Trophoblast cell (in vitro differentiated cells and primary cell): Measurements from ENCODE around the gene PRKAB2.

Source experiments
- DNase-seq, 2 donors: peaks; one replicate each; pipeline ENCODE4 v3.0.0-alpha.2; 2016
- H2AFZ ChIP-seq: 2 replicates; pipeline ENCODE4 v1.6.1; 2013; ENCODE audit warnings: low read length, moderate library complexity, mild to moderate bottlenecking; ENCODE audit not compliant: insufficient read depth, poor library complexity
- H2AK5ac ChIP-seq: 2 replicates; pipeline ENCODE4 v1.6.1; 2013; ENCODE audit warnings: mild to moderate bottlenecking, low read length
- H2BK120ac ChIP-seq: 2 replicates; pipeline ENCODE4 v1.6.1; 2013; ENCODE audit warnings: low read length, mild to moderate bottlenecking, moderate library complexity; ENCODE audit not compliant: insufficient read depth, poor library complexity
- H2BK12ac ChIP-seq: 2 replicates; pipeline ENCODE4 v1.6.1; 2013; ENCODE audit warnings: mild to moderate bottlenecking, low read length, moderate library complexity
- H2BK5ac ChIP-seq: 2 replicates; pipeline ENCODE4 v1.6.1; 2013; ENCODE audit warnings: low read length, low read depth, moderate library complexity, mild to moderate bottlenecking; ENCODE audit not compliant: poor library complexity
- H3K14ac ChIP-seq: 2 replicates; pipeline ENCODE4 v1.6.1; 2013; ENCODE audit warnings: mild to moderate bottlenecking, low read length
- H3K18ac ChIP-seq: 2 replicates; pipeline ENCODE4 v1.6.1; 2013; ENCODE audit warnings: mild to moderate bottlenecking, low read length
- H3K23ac ChIP-seq: 2 replicates; pipeline ENCODE4 v1.6.1; 2013; ENCODE audit warnings: low read length
- H3K27ac ChIP-seq: 2 replicates; pipeline ENCODE4 v1.5.1; 2013; ENCODE audit warnings: low read depth, mild to moderate bottlenecking, inconsistent platforms, low read length, moderate library complexity
- H3K27me3 ChIP-seq: 2 replicates; pipeline ENCODE4 v1.6.1; 2013; ENCODE audit warnings: inconsistent platforms, mild to moderate bottlenecking, low read length, moderate library complexity; ENCODE audit not compliant: insufficient read depth
- H3K36me3 ChIP-seq, 2 experiments: 1 replicate in 1 of 2; 2 replicates in 1 of 2; pipeline ENCODE4 v1.6.1; 2013; ENCODE audit warnings: low read length in 2 of 2, mild to moderate bottlenecking in 2 of 2, moderate library complexity in 1 of 2; ENCODE audit not compliant: insufficient read depth in 2 of 2, control insufficient read depth in 1 of 2
- H3K4ac ChIP-seq: 2 replicates; pipeline ENCODE4 v1.6.1; 2013; ENCODE audit warnings: low read depth, mild to moderate bottlenecking, low read length, moderate library complexity
- H3K4me1 ChIP-seq, 2 experiments: 1 replicate in 1 of 2; 2 replicates in 1 of 2; pipeline ENCODE4 v1.6.1; 2013; ENCODE audit warnings: low read length in 2 of 2, mild to moderate bottlenecking in 2 of 2, moderate library complexity in 1 of 2; ENCODE audit not compliant: insufficient read depth in 2 of 2, control insufficient read depth in 1 of 2
- H3K4me2 ChIP-seq: 2 replicates; pipeline ENCODE4 v1.6.1; 2013; ENCODE audit warnings: inconsistent platforms, mild to moderate bottlenecking, low read length, moderate library complexity
- H3K4me3 ChIP-seq: 2 replicates; pipeline ENCODE4 v1.5.1; 2013; ENCODE audit warnings: mild to moderate bottlenecking, low read depth, low read length, inconsistent platforms
- H3K79me1 ChIP-seq: one replicate; pipeline ENCODE4 v1.6.1; 2013; ENCODE audit warnings: low read length
- H3K79me2 ChIP-seq: 2 replicates; pipeline ENCODE4 v1.6.1; 2013; ENCODE audit warnings: low read length, mild to moderate bottlenecking; ENCODE audit not compliant: control insufficient read depth, insufficient read depth, poor library complexity
- H3K9ac ChIP-seq: 2 replicates; pipeline ENCODE4 v1.6.1; 2013; ENCODE audit warnings: mild to moderate bottlenecking, low read length
- H3K9me3 ChIP-seq: 2 replicates; pipeline ENCODE4 v1.6.1; 2013; ENCODE audit warnings: low read depth, mild to moderate bottlenecking, control low read depth, inconsistent platforms, low read length; ENCODE audit not compliant: insufficient read depth
- H4K12ac ChIP-seq: 2 replicates; pipeline ENCODE4 v1.6.1; 2013; ENCODE audit warnings: low read depth, mild to moderate bottlenecking, low read length, moderate library complexity
- H4K8ac ChIP-seq: 2 replicates; pipeline ENCODE4 v1.6.1; 2013; ENCODE audit warnings: low read depth, mild to moderate bottlenecking, low read length, moderate library complexity
- H4K91ac ChIP-seq: one replicate; pipeline ENCODE4 v1.6.1; 2013; ENCODE audit warnings: low read depth, mild to moderate bottlenecking, low read length, moderate library complexity
- WGBS: extraction: QIAGEN DNeasy Blood & Tissue Kit; methylation state at CpG from one replicate; pipeline ENCODE4 v1.1.7; 2013; ENCODE audit warnings: missing lambda C conversion rate; ENCODE audit not compliant: insufficient read length, insufficient coverage; ENCODE audit errors: extremely low coverage; 5-methylcytosine and 5-hydroxymethylcytosine counted together

Gene PRKAB2

DNA sequence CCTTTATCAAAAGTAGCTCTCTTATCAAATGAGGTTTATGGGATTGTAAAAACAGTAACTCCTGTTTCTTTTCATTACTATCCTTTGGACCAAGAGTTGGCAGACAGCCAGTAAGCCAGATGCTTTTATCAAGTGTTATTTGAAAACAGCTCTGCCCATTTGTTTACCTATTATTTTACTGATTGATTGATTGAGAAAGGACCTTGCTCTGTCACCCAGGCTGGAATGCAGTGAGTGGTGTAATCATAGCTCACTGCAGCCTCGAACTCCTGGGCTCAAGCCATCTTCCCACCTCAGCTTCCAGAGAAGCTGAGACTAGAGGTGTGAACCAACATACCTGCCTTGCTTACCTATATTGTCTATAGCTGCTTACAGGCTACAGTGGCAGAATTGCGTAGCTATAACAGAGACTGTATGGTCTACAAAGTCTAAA lies 3.6 kb downstream of the PRKAB2 start:
- Histone ChIP-seq H3K14ac (peak overlapping the region; percentile 57), H2BK120ac (peak overlapping the region; percentile 79), H4K12ac (no peak overlapping the region), H3K27ac (no peak overlapping the region), H3K79me2 (peaks cover 9% of the 10 kb centered on the region), H3K4me2 (no peak overlapping the region), H2BK5ac (peak overlapping the region; percentile 54), H3K27me3 (no peaks in the 10 kb centered on the region), H3K9me3 (no peaks in the 10 kb centered on the region), H3K9ac (no peak overlapping the region), H3K4me3 (no peak overlapping the region), H3K4ac (peak overlapping the region; percentile 96), H2AK5ac (peak overlapping the region; percentile 83), H4K91ac (peak overlapping the region; percentile 33), H3K23ac (peak overlapping the region; percentile 47), H3K36me3 (peaks cover 2 to 7% of the 10 kb centered on the region in 2 experiments), H3K4me1 (peaks cover 5 to 7% of the 10 kb centered on the region in 2 experiments), H2AFZ (no peak overlapping the region), H3K79me1 (peaks cover 17% of the 10 kb centered on the region), H3K18ac (no peak overlapping the region), H2BK12ac (peak overlapping the region; percentile 97), H4K8ac (no peak overlapping the region)
- DNase-seq, result peak in 1 of 2 donors; percentile 12
- no CpG with 5 or more reads among the region's 2 CpGs for WGBS

DNA sequence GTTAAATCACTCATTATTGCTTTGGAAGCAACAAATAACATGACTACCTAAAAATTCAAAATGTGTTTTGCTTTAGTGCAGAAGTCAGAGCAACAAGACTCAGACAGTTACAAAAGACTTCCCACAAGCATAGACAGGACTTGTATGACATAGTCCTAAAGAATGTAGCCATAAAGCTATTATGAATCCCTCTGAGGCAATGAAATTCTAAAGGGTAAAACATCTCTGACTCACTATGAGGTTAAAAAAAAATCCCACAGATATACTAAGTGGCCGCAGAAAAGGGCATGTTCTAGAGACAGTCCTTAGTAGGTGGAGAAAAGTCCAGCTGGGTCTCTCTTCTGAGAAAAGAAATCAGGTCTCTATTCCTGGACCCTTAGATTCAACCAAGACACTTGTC lies 4.9 kb downstream of the PRKAB2 start:
- Histone ChIP-seq H2AFZ (no peak overlapping the region), H3K9ac (no peak overlapping the region), H2AK5ac (no peak overlapping the region), H2BK5ac (peak overlapping the region; percentile 72), H3K4me2 (no peak overlapping the region), H2BK12ac (peak overlapping the region; percentile 92), H3K27me3 (no peaks in the 10 kb centered on the region), H3K4ac (peak overlapping the region; percentile 64), H3K36me3 (peaks cover 2 to 7% of the 10 kb centered on the region in 2 experiments), H3K23ac (no peak overlapping the region), H2BK120ac (peak overlapping the region; percentile 79), H4K8ac (peak overlapping the region; percentile 83), H3K4me1 (peaks cover 5 to 7% of the 10 kb centered on the region in 2 experiments), H4K91ac (peak overlapping the region; percentile 70), H3K18ac (peak overlapping the region; percentile 68), H3K79me2 (peaks cover 5% of the 10 kb centered on the region), H4K12ac (peak overlapping the region; percentile 69), H3K79me1 (peaks cover 12% of the 10 kb centered on the region), H3K27ac (peak overlapping the region; percentile 58), H3K4me3 (no peak overlapping the region), H3K14ac (peak overlapping the region; percentile 80), H3K9me3 (no peaks in the 10 kb centered on the region)
- peak in 1 of 2 donors; percentile 87 for DNase-seq
- WGBS, result no CpG with 5 or more reads among the region's 1 CpG

DNA sequence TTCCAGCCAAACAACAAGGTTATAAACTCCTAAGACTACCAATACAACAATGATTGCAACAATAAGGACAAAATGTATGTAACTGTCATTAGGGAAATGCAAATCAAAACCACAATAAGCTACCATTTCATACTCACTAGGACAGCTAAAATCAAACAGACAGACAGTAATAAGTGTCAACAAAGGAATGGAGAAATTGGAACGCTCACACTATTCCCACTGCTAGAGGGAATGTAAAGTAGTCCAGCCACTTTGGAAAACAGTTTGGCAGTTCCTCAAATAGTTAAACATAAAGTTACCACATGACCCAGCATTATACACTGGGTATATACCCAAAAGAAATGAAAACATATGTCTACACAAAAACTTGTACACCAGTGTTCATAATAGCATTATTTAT lies 9.3 kb downstream of the PRKAB2 start:
- Histone ChIP-seq H3K79me1 (peaks cover 3% of the 10 kb centered on the region), H2AK5ac (no peak overlapping the region), H2BK120ac (no peak overlapping the region), H3K4me3 (no peak overlapping the region), H4K8ac (no peak overlapping the region), H2BK12ac (no peak overlapping the region), H2BK5ac (no peak overlapping the region), H3K36me3 (peaks cover 7 to 22% of the 10 kb centered on the region in 2 experiments), H3K9ac (no peak overlapping the region), H3K79me2 (no peaks in the 10 kb centered on the region), H3K9me3 (no peaks in the 10 kb centered on the region), H3K4me2 (no peak overlapping the region), H4K91ac (no peak overlapping the region), H3K18ac (no peak overlapping the region), H4K12ac (no peak overlapping the region), H3K4me1 (peaks cover 3% of the 10 kb centered on the region in 2 experiments), H3K27me3 (no peaks in the 10 kb centered on the region), H3K27ac (no peak overlapping the region), H3K4ac (no peak overlapping the region), H3K23ac (no peak overlapping the region), H3K14ac (no peak overlapping the region), H2AFZ (no peak overlapping the region)
- no peak for DNase-seq
- no CpG with 5 or more reads among the region's 1 CpG for WGBS

DNA sequence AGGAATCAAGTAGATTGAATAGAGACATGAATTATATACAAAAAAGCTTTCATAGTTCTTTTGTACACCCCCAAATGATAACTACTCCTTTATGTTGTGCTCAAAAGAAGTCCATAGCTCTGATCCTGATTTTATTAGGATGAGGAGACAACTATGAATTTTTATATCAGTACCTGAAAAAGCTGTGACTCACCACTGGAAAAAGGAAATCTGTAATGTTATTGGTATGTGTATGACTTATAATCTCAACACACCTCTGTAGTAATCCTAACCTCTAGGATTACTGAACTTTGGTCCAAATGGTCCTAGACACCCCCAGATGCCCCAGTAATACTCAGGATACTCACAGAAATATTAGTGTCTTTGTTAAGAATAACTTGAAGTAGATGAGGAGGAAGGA lies 10.2 kb downstream of the PRKAB2 start:
- Histone ChIP-seq H2AFZ (no peak overlapping the region), H3K14ac (no peak overlapping the region), H2BK120ac (no peak overlapping the region), H3K4me3 (no peak overlapping the region), H3K18ac (no peak overlapping the region), H3K23ac (no peak overlapping the region), H4K8ac (no peak overlapping the region), H3K4me2 (no peak overlapping the region), H3K27ac (no peak overlapping the region), H3K79me2 (no peaks in the 10 kb centered on the region), H3K4me1 (no peaks in the 10 kb centered on the region), H2BK5ac (no peak overlapping the region), H3K79me1 (no peaks in the 10 kb centered on the region), H3K9ac (no peak overlapping the region), H3K27me3 (no peaks in the 10 kb centered on the region), H4K91ac (no peak overlapping the region), H3K9me3 (no peaks in the 10 kb centered on the region), H4K12ac (no peak overlapping the region), H2AK5ac (no peak overlapping the region), H2BK12ac (no peak overlapping the region), H3K4ac (no peak overlapping the region), H3K36me3 (peaks cover 5 to 24% of the 10 kb centered on the region in 2 experiments)
- no peak for DNase-seq
